HL-60 (cell line): ENCODE data around the gene FBL.

Experiments used
- DNase-seq, 2 experiments: peaks; one replicate each; pipeline ENCODE4 v3.0.0-alpha.2; 2010 to 2020; ENCODE audit warnings: low read depth in 1 of 2, low spot score in 1 of 2
- H3K27ac ChIP-seq: fragments of 250-450 bp; sonication (Bioruptor Pico); replicated peaks from 2 replicates; pipeline ENCODE4 v1.5.1; 2020; ENCODE audit warnings: mild to moderate bottlenecking, moderate library complexity
- H3K27me3 ChIP-seq: fragments of 250-450 bp; sonication (Bioruptor Pico); 2 replicates; pipeline ENCODE4 v1.5.1; 2021; ENCODE audit warnings: mild to moderate bottlenecking, moderate library complexity; ENCODE audit not compliant: insufficient read depth, poor library complexity, severe bottlenecking
- H3K4me3 ChIP-seq: replicated peaks from 2 replicates; pipeline ENCODE4 v1.5.1; 2011; ENCODE audit warnings: mild to moderate bottlenecking, control low read depth, low read length; ENCODE audit not compliant: insufficient read depth
- CTCF ChIP-seq: IDR thresholded peaks from one replicate; pipeline ENCODE4 v1.5.1; 2011; ENCODE audit warnings: low read length, control low read depth, inconsistent platforms; ENCODE audit not compliant: insufficient read depth
- GABPA ChIP-seq: IDR thresholded peaks from 2 replicates; pipeline ENCODE4 v1.6.1; 2012; ENCODE audit warnings: low read depth
- POLR2AphosphoS5 ChIP-seq: IDR thresholded peaks from 2 replicates; pipeline ENCODE4 v1.6.1; 2012; ENCODE audit warnings: low read depth
- SPI1 ChIP-seq: IDR thresholded peaks from 2 replicates; pipeline ENCODE4 v1.6.1; 2012; ENCODE audit warnings: low read depth, mild to moderate bottlenecking, borderline replicate concordance
- TF ChIP-seq, protein P1 (sequence below): IDR thresholded peaks from 2 replicates; pipeline ENCODE4 v1.6.1; 2012; ENCODE audit warnings: low read depth; ENCODE audit not compliant: insufficient replicate concordance

The FBL gene

GRCh38 chr19:39833160-39833463 lies 13.1 kb downstream of the FBL start:
- DNase-seq, result no peak
- no peaks in the 10 kb centered on the region for H3K27me3 ChIP-seq

GRCh38 chr19:39832341-39833083 lies 13.7 kb downstream of the FBL start:
- Histone ChIP-seq H3K27me3 (no peaks in the 10 kb centered on the region), H3K4me3 (no peak overlapping the region), H3K27ac (no peak overlapping the region)
- TF ChIP-seq GABPA (no peak), POLR2AphosphoS5 (no peak)
- TF ChIP-seq, protein P1, sequence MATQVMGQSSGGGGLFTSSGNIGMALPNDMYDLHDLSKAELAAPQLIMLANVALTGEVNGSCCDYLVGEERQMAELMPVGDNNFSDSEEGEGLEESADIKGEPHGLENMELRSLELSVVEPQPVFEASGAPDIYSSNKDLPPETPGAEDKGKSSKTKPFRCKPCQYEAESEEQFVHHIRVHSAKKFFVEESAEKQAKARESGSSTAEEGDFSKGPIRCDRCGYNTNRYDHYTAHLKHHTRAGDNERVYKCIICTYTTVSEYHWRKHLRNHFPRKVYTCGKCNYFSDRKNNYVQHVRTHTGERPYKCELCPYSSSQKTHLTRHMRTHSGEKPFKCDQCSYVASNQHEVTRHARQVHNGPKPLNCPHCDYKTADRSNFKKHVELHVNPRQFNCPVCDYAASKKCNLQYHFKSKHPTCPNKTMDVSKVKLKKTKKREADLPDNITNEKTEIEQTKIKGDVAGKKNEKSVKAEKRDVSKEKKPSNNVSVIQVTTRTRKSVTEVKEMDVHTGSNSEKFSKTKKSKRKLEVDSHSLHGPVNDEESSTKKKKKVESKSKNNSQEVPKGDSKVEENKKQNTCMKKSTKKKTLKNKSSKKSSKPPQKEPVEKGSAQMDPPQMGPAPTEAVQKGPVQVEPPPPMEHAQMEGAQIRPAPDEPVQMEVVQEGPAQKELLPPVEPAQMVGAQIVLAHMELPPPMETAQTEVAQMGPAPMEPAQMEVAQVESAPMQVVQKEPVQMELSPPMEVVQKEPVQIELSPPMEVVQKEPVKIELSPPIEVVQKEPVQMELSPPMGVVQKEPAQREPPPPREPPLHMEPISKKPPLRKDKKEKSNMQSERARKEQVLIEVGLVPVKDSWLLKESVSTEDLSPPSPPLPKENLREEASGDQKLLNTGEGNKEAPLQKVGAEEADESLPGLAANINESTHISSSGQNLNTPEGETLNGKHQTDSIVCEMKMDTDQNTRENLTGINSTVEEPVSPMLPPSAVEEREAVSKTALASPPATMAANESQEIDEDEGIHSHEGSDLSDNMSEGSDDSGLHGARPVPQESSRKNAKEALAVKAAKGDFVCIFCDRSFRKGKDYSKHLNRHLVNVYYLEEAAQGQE, result no peak
- no peak for DNase-seq

More at GRCh38 chr19:39833160-39833463, 13.1 kb downstream of the FBL start:
- Histone ChIP-seq H3K27ac (no peak overlapping the region), H3K4me3 (no peak overlapping the region)
- TF ChIP-seq, protein P1, result no peak
- TF ChIP-seq POLR2AphosphoS5, result no peak
- no peak for TF ChIP-seq GABPA

- no peaks in the 10 kb centered on the region for H3K27me3 ChIP-seq
- DNase-seq, result no peak
- no peak for TF ChIP-seq CTCF
- no peak for TF ChIP-seq GABPA
- no peak for TF ChIP-seq POLR2AphosphoS5
- TF ChIP-seq SPI1, result no peak
- TF ChIP-seq, protein P1, result no peak
- H3K27ac ChIP-seq, result no peak overlapping the region
- no peak overlapping the region for H3K4me3 ChIP-seq
Measured at GRCh38 chr19:39831679-39832078, 14.5 kb downstream of the FBL start.

GRCh38 chr19:39830847-39831246 lies 15.3 kb downstream of the FBL start:
- TF ChIP-seq GABPA (no peak), CTCF (no peak), POLR2AphosphoS5 (no peak)
- TF ChIP-seq, protein P1, result no peak
- Histone ChIP-seq H3K4me3 (no peak overlapping the region), H3K27ac (no peak overlapping the region), H3K27me3 (no peaks in the 10 kb centered on the region)
- no peak for DNase-seq
